D721Med (cell line): ENCODE results near the gene SNX1.
"Not testable (repeated sequence)": the region's sequence is repeated elsewhere in the genome, so short reads cannot be mapped to it uniquely, and the experiment has no call there.

ENCODE experiments used
- DNase-seq: peaks from one replicate; pipeline ENCODE4 v3.0.0; 2011; ENCODE audit warnings: low spot score; ENCODE audit not compliant: insufficient read length
- FAIRE-seq: peaks from 2 replicates; lab custom pipeline; 2011; peaks lifted over from hg19 to GRCh38; lab: Jason Lieb, UNC
- TF ChIP-seq, protein P1 (sequence below): IDR thresholded peaks from 2 replicates; pipeline ENCODE4 v1.5.1; 2012; ENCODE audit warnings: mild to moderate bottlenecking, control low read depth; ENCODE audit not compliant: insufficient read depth; ENCODE audit errors: missing control alignments

Gene SNX1

DNA sequence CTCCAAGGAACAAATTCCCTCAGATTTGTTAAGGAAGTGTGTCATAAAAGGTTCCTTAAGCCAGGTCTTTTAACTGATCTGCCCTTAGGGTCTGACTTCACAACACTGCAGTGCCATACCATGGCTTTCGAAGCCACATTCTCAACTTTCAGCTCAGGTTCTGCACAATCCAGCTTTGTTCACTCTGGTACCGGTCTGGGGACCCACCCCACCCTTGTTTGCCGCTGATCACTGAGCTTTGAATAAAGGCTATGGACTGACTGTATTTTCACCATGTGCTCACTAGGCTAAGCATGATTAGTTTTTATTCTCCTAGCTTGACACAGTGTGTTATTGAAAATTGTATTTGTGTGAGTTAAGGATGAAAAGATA, 15.9 kb downstream of the SNX1 start:
- TF ChIP-seq, protein P1, sequence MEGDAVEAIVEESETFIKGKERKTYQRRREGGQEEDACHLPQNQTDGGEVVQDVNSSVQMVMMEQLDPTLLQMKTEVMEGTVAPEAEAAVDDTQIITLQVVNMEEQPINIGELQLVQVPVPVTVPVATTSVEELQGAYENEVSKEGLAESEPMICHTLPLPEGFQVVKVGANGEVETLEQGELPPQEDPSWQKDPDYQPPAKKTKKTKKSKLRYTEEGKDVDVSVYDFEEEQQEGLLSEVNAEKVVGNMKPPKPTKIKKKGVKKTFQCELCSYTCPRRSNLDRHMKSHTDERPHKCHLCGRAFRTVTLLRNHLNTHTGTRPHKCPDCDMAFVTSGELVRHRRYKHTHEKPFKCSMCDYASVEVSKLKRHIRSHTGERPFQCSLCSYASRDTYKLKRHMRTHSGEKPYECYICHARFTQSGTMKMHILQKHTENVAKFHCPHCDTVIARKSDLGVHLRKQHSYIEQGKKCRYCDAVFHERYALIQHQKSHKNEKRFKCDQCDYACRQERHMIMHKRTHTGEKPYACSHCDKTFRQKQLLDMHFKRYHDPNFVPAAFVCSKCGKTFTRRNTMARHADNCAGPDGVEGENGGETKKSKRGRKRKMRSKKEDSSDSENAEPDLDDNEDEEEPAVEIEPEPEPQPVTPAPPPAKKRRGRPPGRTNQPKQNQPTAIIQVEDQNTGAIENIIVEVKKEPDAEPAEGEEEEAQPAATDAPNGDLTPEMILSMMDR: no peak
- DNase-seq (no peak), FAIRE-seq (no peak)

DNA sequence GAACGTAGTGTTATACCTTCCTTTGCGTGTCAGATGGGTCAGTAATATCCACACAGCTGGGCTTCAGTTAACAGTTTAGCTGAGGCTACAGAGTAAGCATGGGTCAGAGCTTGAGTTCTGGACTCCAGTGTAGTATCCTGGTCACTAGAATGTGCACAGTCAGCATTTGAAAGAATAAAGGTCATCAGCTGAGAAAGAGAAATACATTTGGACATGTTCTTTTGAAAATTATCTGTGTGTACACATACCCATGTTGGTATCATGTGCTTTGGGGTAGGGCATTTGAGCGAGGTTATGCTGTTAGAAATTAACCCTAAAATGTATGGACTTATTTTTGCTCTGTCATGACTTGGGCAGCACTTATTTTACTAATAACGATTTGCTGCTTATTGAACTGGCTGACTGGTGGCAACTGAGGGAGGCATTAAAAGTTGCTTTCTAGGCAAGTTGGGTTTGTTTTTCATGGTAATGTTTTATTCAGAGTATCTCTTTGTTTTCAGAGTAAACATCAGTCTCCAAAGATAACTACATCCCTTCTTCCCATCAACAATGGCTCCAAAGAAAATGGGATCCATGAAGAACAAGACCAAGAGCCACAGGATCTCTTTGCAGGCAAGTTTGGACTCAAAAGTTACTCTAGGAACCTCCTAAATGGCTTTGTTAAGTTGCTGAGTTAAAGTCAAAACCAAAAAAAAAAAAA, 16.4 kb downstream of the SNX1 start:
- FAIRE-seq (no peak), DNase-seq (no peak)
- TF ChIP-seq, protein P1: no peak

DNA sequence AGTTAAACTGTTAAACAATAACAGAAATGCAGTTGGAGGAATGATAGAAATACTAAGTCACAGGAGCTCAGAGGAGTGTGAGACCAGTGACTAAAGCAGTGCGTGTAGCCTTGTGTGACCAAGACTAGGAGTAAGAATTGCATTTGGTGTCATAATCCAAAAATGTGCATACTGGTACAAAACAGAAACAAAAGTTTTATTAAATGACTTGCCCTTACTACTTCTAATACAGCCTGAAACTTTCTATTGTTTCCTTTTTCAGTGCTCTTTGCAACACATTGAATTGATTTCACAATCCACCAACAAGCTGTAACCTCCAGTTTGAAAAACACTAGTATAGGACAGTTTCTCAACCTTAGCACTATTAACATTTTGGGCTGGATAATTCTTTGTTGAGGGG, 17.1 kb downstream of the SNX1 start:
- TF ChIP-seq, protein P1: no peak
- no peak for FAIRE-seq
- no peak for DNase-seq

DNA sequence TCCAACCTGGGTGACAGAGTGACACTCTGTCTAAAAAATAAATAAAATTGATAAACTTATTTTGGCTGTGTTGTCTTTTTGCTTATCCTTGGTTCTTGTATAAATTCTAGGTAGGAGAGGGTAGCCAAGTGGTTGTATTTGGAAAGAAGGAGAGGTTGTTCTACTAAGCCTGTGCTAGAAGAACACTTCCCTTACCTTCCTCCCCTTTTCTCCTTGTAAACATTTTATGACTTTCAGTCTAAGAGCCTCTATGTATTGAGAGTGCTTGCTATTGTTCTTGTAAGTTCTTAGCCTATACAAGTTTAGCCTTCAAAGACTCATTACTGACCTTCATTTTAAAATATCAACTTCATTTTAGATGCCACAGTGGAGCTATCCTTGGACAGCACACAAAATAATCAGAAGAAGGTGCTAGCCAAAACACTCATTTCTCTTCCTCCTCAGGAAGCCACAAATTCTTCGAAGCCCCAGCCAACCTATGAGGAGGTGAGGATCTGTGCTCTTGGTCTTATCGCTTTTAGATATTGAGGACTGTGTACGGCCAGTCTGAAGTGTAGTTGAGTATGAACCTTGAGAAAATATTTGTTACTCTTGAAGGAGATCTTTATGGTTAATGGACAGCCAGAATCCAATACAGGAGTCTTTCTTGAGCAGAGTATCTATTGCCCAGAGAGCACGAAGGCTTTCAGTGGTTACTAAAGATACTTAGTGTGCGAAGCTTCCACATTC, 22.1 kb downstream of the SNX1 start:
- no peak for DNase-seq
- no peak for FAIRE-seq
- TF ChIP-seq, protein P1: no peak

DNA sequence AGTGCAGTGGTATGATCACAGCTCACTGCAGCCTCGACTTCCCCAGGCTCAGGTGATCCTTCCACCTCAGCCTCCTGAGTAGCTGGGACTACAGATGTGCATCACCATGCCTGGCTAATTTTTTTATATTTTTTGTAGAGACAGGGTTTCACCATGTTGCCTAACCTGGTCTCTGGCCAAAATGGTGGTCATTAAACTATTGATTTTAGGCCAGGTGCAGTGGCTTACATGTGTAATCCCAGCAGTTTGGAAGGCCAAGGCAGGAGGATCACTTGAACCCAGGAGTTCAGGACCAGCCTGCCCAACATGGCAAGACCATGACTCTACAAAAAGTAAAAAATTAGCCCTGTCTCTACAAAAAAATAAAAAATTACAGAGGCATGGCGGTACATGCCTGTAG, 24.5 kb downstream of the SNX1 start:
- FAIRE-seq, DNase-seq: not testable (repeated sequence)

DNA sequence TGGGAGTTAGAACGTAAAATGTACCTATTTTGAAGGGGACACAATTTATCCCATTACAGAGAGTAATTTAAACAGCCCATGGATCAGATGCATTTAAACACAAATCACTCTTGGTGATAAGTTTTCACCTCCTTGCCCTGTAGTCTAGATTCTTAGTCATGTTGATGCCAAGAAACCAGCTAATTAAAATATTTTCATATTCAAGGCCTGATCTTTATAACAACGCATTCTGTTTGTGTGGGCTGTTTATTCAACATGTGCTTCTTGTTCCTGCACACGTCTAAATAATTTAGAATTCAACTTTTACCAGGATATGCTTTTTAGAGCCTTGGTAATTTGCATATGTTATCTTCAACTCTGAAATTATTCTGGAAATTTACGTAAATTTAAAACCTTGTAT, 25.8 kb downstream of the SNX1 start:
- no peak for DNase-seq
- TF ChIP-seq, protein P1: no peak
- no peak for FAIRE-seq

DNA sequence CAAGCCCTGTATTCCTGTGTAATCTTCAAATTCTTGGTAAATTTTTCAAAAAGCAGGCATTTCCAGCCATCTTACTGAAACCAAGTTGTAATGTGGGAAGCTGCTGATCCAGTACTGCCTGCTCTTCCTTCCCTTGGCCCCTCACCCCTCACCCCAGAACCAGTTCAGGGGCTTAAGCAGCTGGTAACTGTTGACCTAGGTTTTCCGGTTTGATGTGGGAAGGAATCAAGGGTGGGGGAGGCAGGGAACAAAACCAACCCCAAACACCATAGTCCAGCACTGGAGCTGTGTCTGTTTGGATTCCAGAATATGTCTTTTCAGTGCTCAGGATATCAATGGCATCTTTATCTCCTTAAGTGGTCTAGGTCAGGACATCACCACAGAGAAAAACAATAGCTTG, 26.7 kb downstream of the SNX1 start:
- TF ChIP-seq, protein P1: no peak
- DNase-seq: no peak
- FAIRE-seq: no peak
